Sigmoid colon (tissue), 7 donors: ENCODE measurements around the gene ACTA1. TPM values are rescaled to one million over a fixed set of nuclear protein-coding genes. Genes with fewer than 3 reads are reported as not detected.
A peak's percentile ranks its signal among the peaks of the same experiment; 100 is the strongest.

Experiments
- DNase-seq: peaks from one replicate; pipeline ENCODE4 v3.0.0-alpha.2; 2019
- H3K27ac ChIP-seq, 4 donors: fragments of 200-600 bp; sonication (generic); one replicate each; pipeline ENCODE4 v1.5.1; 2016 to 2019; ENCODE audit warnings: mild to moderate bottlenecking in 1 of 4
- H3K27me3 ChIP-seq, 3 donors: fragments of 200-600 bp; sonication (generic); one replicate each; pipeline ENCODE4 v1.5.1; 2019; ENCODE audit warnings: mild to moderate bottlenecking in 1 of 3
- H3K36me3 ChIP-seq, 4 donors: fragments of 200-600 bp; sonication (generic); one replicate each; pipeline ENCODE4 v1.5.1; 2016 to 2019
- H3K4me1 ChIP-seq, 4 donors: fragments of 200-600 bp; sonication (generic); one replicate each; pipeline ENCODE4 v1.5.1; 2017 to 2019
- H3K4me3 ChIP-seq, 4 donors: fragments of 200-600 bp; sonication (generic); one replicate each; pipeline ENCODE4 v1.5.1; 2017 to 2019; ENCODE audit warnings: mild to moderate bottlenecking in 2 of 4, moderate library complexity in 1 of 4
- H3K9me3 ChIP-seq, 4 donors: fragments of 200-600 bp in 3 of 4; sonication (generic) in 3 of 4; one replicate each; pipeline versions ENCODE4 v1.5.1 to v1.6.1; 2013 to 2019
- CTCF ChIP-seq, 4 experiments: fragments of 450-650 bp in 3 of 4; fragments of 200-600 bp in 1 of 4; IDR thresholded peaks; one replicate each; pipeline ENCODE4 v1.5.1; 2016 to 2019; ENCODE audit warnings: antibody characterized with exemption in 4 of 4, mild to moderate bottlenecking in 3 of 4, moderate library complexity in 2 of 4
- EP300 ChIP-seq, 4 donors: sonication (generic); formaldehyde crosslinking; IDR thresholded peaks; one replicate each; pipeline ENCODE4 v1.6.1; 2017; ENCODE audit warnings: antibody characterized with exemption in 4 of 4
- POLR2A ChIP-seq, 2 donors: fragments of 450-650 bp; IDR thresholded peaks; one replicate each; pipeline ENCODE4 v1.6.1; 2016; ENCODE audit warnings: antibody characterized with exemption in 2 of 2, mild to moderate bottlenecking in 2 of 2, moderate library complexity in 2 of 2
- POLR2AphosphoS5 ChIP-seq, 4 donors: sonication (generic); formaldehyde crosslinking; IDR thresholded peaks; one replicate each; pipeline ENCODE4 v1.6.1; 2017; ENCODE audit warnings: antibody characterized with exemption in 4 of 4
- whole genome bisulfite sequencing, 2 donors: extraction: QIAGEN DNeasy Blood & Tissue Kit; methylation state at CpG; one replicate each; pipeline ENCODE4 v1.1.7; 2013; 5-methylcytosine and 5-hydroxymethylcytosine counted together
- intact Hi-C: fragments of 100-400 bp; cut with DNase I; formaldehyde crosslinking; loops from one replicate; pipeline ENCODE4 v1.15.1; 2023
- polyA plus RNA-seq, 3 donors: library from polyadenylated mRNA; stranded (reverse); fragments of 200-250 nt; gene quantifications; one replicate each; pipeline ENCODE4 v1.2.3, GENCODE V29; 2013
- total RNA-seq, 4 donors: library from RNA; depleted of rRNA; stranded (reverse); fragments of >200 nt; gene quantifications; one replicate each; pipeline ENCODE4 v1.1.0, GENCODE V29; 2016
- donor health status: healthy with polysubstance abuse.
- donor health status: Bipolar disorder and iron deficiency.
- donor health status: healthy.

The ACTA1 gene
- total and polyA plus RNA-seq, 7 donors: 0.36 to 36.0 (median 2.9) TPM; not detected in 3

- Histone ChIP-seq H3K9me3 (no peaks in the 10 kb centered on the region), H3K4me1 (peaks cover 0 to 50% (median 38%) of the 10 kb centered on the region in 4 donors), H3K36me3 (no peaks in the 10 kb centered on the region), H3K4me3 (no peak overlapping the region), H3K27ac (peak overlapping the region in 2 of 4 donors; percentile 57 to 59), H3K27me3 (peaks cover 6 to 29% (median 23%) of the 10 kb centered on the region in 3 donors)
- DNase-seq: peak; percentile 75
- TF ChIP-seq EP300 (IDR thresholded peaks at IDR 0.05) (no peak), POLR2A (IDR thresholded peaks at IDR 0.05) (no peak), CTCF (IDR thresholded peaks at IDR 0.05) (no peak), POLR2AphosphoS5 (IDR thresholded peaks at IDR 0.05) (no peak)
- intact Hi-C loops: no loop called here
- WGBS, 2 donors: 20 to 31% methylated on average over 14 of the region's 14 CpGs
Observed at GRCh38 chr1:229410692-229411433, 23.0 kb downstream of the ACTA1 start.

GRCh38 chr1:229410370-229410691 is 23.6 kb downstream of the ACTA1 start:
- intact Hi-C loops: no loop called here
- 39 to 62% methylated on average over 9 of the region's 9 CpGs for WGBS, 2 donors

GRCh38 chr1:229409616-229410369 is 24.1 kb downstream of the ACTA1 start:
- H3K4me1 ChIP-seq: peaks cover 0 to 50% (median 38%) of the 10 kb centered on the region in 4 donors
- H3K36me3 ChIP-seq: no peaks in the 10 kb centered on the region
- intact Hi-C loops: loop anchor here (5.0 kb wide), 1 partner anchor 67 kb away; the partner anchor contains the start of gene CCSAP
- H3K27ac ChIP-seq: peak overlapping the region in 2 of 4 donors; percentile 57 to 59
- WGBS, 2 donors: 26 to 43% methylated on average over 18 of the region's 18 CpGs
- TF ChIP-seq POLR2AphosphoS5 (IDR thresholded peaks at IDR 0.05) (no peak), CTCF (IDR thresholded peaks at IDR 0.05) (no peak), POLR2A (IDR thresholded peaks at IDR 0.05) (no peak), EP300 (IDR thresholded peaks at IDR 0.05) (no peak)
- no peak for DNase-seq
- no peaks in the 10 kb centered on the region for H3K9me3 ChIP-seq
- H3K4me3 ChIP-seq: no peak overlapping the region
- H3K27me3 ChIP-seq: peaks cover 6 to 34% (median 31%) of the 10 kb centered on the region in 3 donors

More at GRCh38 chr1:229410370-229410691, 23.6 kb downstream of the ACTA1 start:
- peaks cover 6 to 34% (median 27%) of the 10 kb centered on the region in 3 donors for H3K27me3 ChIP-seq
- H3K27ac ChIP-seq: peak overlapping the region in 2 of 4 donors; percentile 57 to 59
- no peak for DNase-seq
- H3K36me3 ChIP-seq: no peaks in the 10 kb centered on the region
- H3K4me1 ChIP-seq: peaks cover 0 to 50% (median 38%) of the 10 kb centered on the region in 4 donors
- TF ChIP-seq EP300 (IDR thresholded peaks at IDR 0.05) (no peak), POLR2A (IDR thresholded peaks at IDR 0.05) (no peak), POLR2AphosphoS5 (IDR thresholded peaks at IDR 0.05) (no peak)
- H3K4me3 ChIP-seq: no peak overlapping the region
- H3K9me3 ChIP-seq: no peaks in the 10 kb centered on the region

GRCh38 chr1:229408458-229409037 is 25.3 kb downstream of the ACTA1 start:
- peaks cover 6 to 42% (median 33%) of the 10 kb centered on the region in 3 donors for H3K27me3 ChIP-seq
- intact Hi-C loops: loop anchor here (5.0 kb wide), 1 partner anchor 66 kb away; the partner anchor contains the start of gene CCSAP
- WGBS, 2 donors: 68 to 75% methylated on average over 8 of the region's 8 CpGs
- H3K4me3 ChIP-seq: no peak overlapping the region
- H3K27ac ChIP-seq: no peak overlapping the region
- TF ChIP-seq POLR2A (IDR thresholded peaks at IDR 0.05) (no peak), EP300 (IDR thresholded peaks at IDR 0.05) (no peak), POLR2AphosphoS5 (IDR thresholded peaks at IDR 0.05) (no peak), CTCF (IDR thresholded peaks at IDR 0.05) (no peak)
- no peak for DNase-seq
- H3K9me3 ChIP-seq: no peaks in the 10 kb centered on the region
- no peaks in the 10 kb centered on the region for H3K36me3 ChIP-seq
- peaks cover 0 to 50% (median 38%) of the 10 kb centered on the region in 4 donors for H3K4me1 ChIP-seq
